NCI-H187 (cell line): ENCODE data around the gene ACER3.
"Not testable (repeated sequence)": the region's sequence is repeated elsewhere in the genome, so short reads cannot be mapped to it uniquely, and the experiment has no call there.

ENCODE experiments used
- DNase-seq, 2 experiments: peaks; one replicate each; lab custom pipeline; 2025; lab: John Stamatoyannopoulos, UW

Gene ACER3

GRCh38 chr11:77038029-77038824 lies 177.5 kb downstream of the ACER3 start:
- DNase-seq, result no peak

GRCh38 chr11:77038825-77039326 lies 178.2 kb downstream of the ACER3 start:
- DNase-seq, result no peak

DNA sequence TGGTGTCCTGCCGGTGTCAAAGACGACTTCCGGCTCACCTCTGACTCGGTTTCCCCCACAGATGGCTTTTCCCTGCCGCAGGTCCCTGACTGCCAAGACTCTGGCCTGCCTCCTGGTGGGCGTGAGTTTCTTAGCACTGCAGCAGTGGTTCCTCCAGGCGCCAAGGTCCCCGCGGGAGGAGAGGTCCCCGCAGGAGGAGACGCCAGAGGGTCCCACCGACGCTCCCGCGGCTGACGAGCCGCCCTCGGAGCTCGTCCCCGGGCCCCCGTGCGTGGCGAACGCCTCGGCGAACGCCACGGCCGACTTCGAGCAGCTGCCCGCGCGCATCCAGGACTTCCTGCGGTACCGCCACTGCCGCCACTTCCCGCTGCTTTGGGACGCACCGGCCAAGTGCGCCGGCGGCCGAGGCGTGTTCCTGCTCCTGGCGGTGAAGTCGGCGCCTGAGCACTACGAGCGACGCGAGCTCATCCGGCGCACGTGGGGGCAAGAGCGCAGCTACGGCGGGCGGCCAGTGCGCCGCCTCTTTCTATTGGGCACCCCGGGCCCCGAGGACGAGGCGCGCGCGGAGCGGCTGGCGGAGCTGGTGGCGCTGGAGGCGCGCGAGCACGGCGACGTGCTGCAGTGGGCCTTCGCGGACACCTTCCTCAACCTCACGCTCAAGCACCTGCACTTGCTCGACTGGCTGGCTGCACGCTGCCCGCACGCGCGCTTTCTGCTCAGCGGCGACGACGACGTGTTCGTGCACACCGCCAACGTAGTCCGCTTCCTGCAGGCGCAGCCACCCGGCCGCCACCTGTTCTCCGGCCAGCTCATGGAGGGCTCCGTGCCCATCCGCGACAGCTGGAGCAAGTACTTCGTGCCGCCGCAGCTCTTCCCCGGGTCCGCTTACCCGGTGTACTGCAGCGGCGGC lies 179.0 kb downstream of the ACER3 start:
- DNase-seq, result no peak

GRCh38 chr11:77040401-77040777 lies 179.7 kb downstream of the ACER3 start:
- DNase-seq, result no peak

DNA sequence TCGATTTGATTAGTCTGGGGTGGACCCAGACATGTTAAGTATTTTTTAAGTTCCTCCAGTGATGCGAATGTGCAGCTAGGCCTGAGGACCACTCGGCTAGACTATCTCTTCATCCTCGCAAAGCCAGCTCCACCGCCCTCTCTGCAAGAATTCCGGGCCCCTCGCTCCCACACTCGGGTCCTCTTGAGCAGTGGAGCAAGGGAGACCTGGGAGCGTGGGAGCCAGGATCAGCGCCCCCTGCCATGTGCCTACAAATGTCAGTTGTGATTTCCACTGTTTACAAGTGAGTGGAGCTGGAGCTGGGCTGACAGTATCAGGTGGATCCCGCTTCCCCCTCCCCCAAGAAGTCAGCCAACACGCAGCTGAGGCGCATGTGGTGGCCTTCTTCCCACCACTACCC lies 180.2 kb downstream of the ACER3 start:
- no peak for DNase-seq

GRCh38 chr11:77042111-77042726 lies 181.5 kb downstream of the ACER3 start:
- no peak for DNase-seq

DNA sequence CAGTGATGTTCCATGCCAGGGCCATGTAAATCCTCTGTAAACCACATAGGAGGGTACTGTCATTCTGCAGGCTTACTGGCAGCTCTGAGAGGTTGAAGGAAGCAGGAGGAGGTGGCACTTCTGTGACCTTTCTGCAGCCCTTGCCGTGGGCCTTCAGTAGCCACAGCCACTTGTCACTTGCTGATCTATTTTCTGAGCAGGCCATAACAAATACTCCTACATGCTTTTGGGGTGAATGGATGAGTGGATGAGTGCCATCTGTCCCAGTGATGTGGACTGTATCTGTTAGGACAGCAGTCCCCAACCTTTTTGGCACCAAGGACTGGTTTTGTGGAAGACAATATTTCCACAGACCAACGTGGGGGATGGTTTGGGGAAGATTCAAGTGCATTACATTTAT lies 183.6 kb downstream of the ACER3 start:
- no peak for DNase-seq

- DNase-seq, result no peak
Measured at GRCh38 chr11:77044886-77045285, 184.2 kb downstream of the ACER3 start.

- peak; percentile 9 to 39 for DNase-seq
Measured at GRCh38 chr11:77046060-77046501, 185.4 kb downstream of the ACER3 start.

DNA sequence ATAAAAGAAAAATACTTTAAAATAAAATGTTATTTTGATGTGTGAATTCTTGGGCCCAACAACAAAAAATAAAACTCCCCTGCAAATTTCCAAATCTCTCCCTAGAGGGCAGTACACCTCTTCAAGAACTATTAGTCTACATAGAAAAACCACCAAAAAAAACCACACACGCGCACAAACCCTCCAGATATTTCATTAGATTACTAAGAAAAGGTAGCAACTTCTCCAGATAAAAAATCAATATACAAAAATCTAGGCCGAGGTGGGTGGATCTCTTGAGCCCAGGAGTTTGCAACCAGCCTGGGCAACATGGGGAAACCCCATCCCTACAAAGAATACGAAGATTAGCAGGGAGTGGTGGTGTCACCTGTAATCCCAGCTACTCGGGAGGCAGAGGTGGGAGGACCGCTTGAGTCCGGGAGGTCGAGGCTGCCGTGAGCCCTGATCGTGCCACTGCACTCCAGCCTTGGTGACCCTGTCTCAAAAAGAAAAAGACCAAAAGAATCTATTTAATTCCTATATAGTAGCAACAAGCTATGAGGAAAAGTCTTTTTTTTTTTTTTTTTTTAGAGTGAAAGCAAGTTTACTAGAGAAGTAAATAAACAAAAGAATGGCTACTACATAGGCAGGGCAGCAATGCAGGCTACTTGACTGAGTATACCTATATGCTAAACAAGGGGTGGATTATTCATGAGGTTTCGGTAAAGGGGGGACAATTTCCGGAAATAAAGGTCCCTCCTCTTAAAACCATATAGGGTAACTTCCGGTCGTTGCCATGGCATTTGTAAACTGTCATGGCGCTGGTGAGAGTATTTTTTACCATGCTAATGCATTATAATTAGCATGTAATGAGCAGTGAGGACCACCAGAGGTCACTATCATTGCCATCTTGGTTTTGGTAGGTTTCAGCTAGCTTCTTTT lies 186.5 kb downstream of the ACER3 start:
- peak; percentile 38 to 53 for DNase-seq

DNA sequence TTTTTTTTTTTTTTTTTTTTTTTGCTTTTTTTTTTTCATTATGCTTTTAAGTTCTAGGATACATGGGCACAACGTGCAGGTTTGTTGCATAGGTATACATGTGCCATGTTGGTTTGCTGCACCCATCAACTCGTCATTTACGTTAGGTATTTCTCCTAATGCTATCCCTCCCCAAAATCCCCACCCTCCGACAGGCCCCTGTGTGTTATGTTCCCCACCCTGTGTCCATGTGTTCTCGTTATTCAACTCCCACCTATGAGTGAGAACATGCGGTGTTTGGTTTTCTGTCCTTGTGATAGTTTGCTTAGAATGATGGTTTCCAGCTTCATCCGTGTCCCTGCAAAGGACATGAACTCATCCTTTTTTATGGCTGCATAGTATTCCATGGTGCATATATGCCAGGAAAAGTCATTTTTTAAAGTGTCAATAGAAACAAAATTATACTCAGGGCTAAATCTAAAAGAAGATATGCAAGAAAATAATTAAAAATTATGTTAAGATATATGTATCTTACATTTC lies 187.3 kb downstream of the ACER3 start:
- DNase-seq, result not testable (repeated sequence)

GRCh38 chr11:77049026-77049425 lies 188.3 kb downstream of the ACER3 start:
- DNase-seq, result no peak

- no peak for DNase-seq
Measured at GRCh38 chr11:77051511-77051910, 190.8 kb downstream of the ACER3 start.

DNA sequence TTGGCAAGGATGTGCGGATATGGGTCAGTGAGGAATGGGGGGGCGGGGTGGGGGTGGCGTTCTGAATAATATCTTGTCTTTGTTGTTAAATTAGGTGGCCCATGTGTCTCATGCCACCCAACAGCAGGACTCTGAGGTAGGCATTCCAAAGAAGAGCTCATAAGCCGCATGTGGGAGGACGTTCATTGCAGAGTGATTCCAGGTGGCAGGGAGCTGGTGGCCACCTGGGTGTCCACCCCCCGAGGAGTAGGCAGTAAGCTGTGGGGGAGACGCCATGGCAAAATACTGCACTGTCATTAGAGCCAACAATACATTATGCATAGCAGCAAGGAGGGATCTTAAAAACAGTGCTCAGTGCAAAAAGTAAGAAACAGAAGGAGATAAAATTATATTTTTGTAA lies 191.8 kb downstream of the ACER3 start:
- DNase-seq, result no peak

DNA sequence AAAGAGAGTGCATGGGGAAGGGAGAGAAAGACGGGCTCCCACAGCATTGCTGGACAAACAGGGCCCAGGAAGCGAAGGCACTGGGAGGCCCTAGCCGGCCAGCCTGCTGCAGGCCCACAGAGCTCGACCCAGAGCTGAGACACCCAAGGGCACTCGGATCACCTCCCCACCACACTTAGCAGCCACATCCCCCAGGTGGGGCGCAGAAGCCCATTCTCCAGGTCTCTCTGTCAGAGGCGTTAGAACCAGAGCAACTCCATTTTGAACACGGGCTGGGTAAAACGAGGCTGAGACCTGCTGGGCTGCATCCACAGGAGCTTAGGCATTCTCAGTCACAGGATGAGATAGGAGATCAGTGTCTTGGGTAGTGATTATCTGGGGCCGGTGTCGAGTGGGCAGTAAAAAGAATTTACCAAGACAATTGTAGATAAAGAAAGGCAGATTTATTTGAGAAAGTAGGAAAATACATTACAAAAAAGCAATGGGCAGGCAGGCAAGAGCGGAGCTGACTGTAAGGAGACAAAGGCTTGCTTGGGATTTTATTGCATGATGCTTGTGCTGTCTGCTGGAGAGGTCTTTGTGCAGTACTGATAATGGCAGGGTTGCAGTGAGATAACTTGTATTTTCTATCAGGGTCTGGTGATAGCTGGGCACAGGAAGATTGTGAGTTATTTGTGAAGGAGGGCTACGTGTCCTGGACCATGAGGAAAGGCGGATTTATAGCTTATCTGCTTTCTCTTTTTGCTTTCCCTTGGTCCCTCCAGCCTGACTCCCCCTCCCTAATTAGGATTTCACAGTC lies 192.7 kb downstream of the ACER3 start:
- DNase-seq, result no peak

DNA sequence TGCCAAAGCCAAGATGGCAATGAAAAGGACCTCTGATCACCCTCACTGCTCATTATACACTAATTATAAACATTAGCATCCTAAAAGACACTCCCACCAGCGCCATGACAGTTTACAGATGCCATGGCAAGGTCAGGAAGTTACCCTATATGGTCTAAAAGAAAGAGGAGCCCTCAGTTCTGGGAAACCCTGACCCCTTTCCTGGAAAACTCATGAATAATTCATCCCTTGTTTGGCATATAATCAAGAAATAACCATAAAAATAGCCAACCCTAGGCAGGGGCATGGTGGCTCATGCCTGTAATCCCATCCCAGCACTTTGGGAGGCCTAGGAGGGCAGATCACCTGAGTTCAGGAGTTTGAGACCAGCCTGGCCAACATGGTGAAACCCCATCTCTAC lies 193.4 kb downstream of the ACER3 start:
- no peak for DNase-seq

- DNase-seq, result no peak
Measured at GRCh38 chr11:77055101-77055561, 194.4 kb downstream of the ACER3 start.

DNA sequence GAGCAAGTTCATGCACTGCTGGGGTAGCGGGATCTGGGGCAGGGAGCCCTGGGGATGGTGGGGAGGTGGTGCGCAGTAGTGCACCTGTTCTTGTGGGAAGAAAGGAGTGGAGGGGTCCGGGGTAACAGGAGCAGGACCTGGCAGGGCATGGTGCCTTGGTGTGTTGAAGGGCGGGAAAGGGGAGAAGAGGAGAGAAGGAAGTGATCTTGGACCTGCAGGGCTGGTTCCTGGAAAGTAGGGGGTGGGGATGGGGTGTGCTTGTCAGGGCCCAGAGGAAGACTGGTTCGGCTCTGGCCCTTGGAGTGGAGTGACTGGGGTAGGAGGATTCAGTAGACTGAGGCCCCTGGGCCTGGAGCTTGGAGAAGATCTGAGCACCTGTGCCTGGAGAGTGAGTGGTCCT lies 195.2 kb downstream of the ACER3 start:
- no peak for DNase-seq

GRCh38 chr11:77056814-77057402 lies 196.2 kb downstream of the ACER3 start:
- no peak for DNase-seq
